ENCODE measurements around the gene CDC42BPA.
"Not testable (repeated sequence)": the region's sequence is repeated elsewhere in the genome, so short reads cannot be mapped to it uniquely, and the experiment has no call there.

The CDC42BPA gene

GRCh38 chr1:227197064-227197463 lies 121.2 kb downstream of the CDC42BPA start:
- DNase-seq: no peak

- DNase-seq: no peak
Measured at GRCh38 chr1:227192163-227192562, 126.1 kb downstream of the CDC42BPA start.

- no peak for DNase-seq
Measured at GRCh38 chr1:227191607-227192006, 126.7 kb downstream of the CDC42BPA start.

- DNase-seq: no peak
Measured at GRCh38 chr1:227190321-227190720, 128.0 kb downstream of the CDC42BPA start.

GRCh38 chr1:227185291-227185690 lies 133.0 kb downstream of the CDC42BPA start:
- no peak for DNase-seq

GRCh38 chr1:227182012-227182411 lies 136.3 kb downstream of the CDC42BPA start:
- DNase-seq: no peak

GRCh38 chr1:227175611-227176010 lies 142.7 kb downstream of the CDC42BPA start:
- no peak for DNase-seq

- DNase-seq: no peak
Measured at GRCh38 chr1:227174164-227174563, 144.1 kb downstream of the CDC42BPA start.

GRCh38 chr1:227170361-227171166 lies 147.7 kb downstream of the CDC42BPA start:
- no peak for DNase-seq

GRCh38 chr1:227169343-227169742 lies 148.9 kb downstream of the CDC42BPA start:
- DNase-seq: no peak

- no peak for DNase-seq
Measured at GRCh38 chr1:227167276-227168101, 150.8 kb downstream of the CDC42BPA start.

- no peak for DNase-seq
Measured at GRCh38 chr1:227166559-227166958, 151.7 kb downstream of the CDC42BPA start.

GRCh38 chr1:227161470-227161869 lies 156.8 kb downstream of the CDC42BPA start:
- DNase-seq: no peak

GRCh38 chr1:227156520-227156919 lies 161.8 kb downstream of the CDC42BPA start:
- no peak for DNase-seq

GRCh38 chr1:227155688-227156087 lies 162.6 kb downstream of the CDC42BPA start:
- no peak for DNase-seq

GRCh38 chr1:227155004-227155403 lies 163.3 kb downstream of the CDC42BPA start:
- DNase-seq: no peak

GRCh38 chr1:227152525-227152924 lies 165.8 kb downstream of the CDC42BPA start:
- DNase-seq: no peak

GRCh38 chr1:227140376-227140775 lies 177.9 kb downstream of the CDC42BPA start:
- DNase-seq: no peak

GRCh38 chr1:227136210-227136820 lies 182.0 kb downstream of the CDC42BPA start:
- DNase-seq: no peak

GRCh38 chr1:227134686-227135314 lies 183.5 kb downstream of the CDC42BPA start:
- no peak for DNase-seq

- DNase-seq: not testable (repeated sequence)
Measured at GRCh38 chr1:227132695-227133094, 185.6 kb downstream of the CDC42BPA start.

GRCh38 chr1:227131193-227131592 lies 187.1 kb downstream of the CDC42BPA start:
- DNase-seq: no peak

- no peak for DNase-seq
Measured at GRCh38 chr1:227127891-227128290, 190.4 kb downstream of the CDC42BPA start.
